H1 (cell line): ENCODE results near the gene CD69. TPM values are rescaled to one million over a fixed set of nuclear protein-coding genes. Genes with fewer than 3 reads are reported as not detected.

ENCODE experiments used
- CTCF ChIA-PET: fragments of 300-600 bp; sonication (Branson Sonifier 250); formaldehyde crosslinking; loops from one replicate; lab custom pipeline; 2021; ENCODE audit not compliant: partially characterized antibody; lab: Charles Lee
- POLR2A ChIA-PET: fragments of 300-600 bp; sonication (Branson Sonifier 250); formaldehyde crosslinking; loops from one replicate; lab custom pipeline; 2021; ENCODE audit warnings: inconsistent platforms; ENCODE audit not compliant: partially characterized antibody; lab: Charles Lee
- DNase-seq, 2 experiments: peaks; one replicate each; pipeline versions ENCODE4 v3.0.0 to v3.0.0-alpha.2; 2010 to 2022; ENCODE audit warnings: low spot score in 2 of 2, low read depth in 1 of 2, mixed read lengths in 1 of 2
- FAIRE-seq: peaks from 2 replicates; lab custom pipeline; 2011; peaks lifted over from hg19 to GRCh38; lab: Jason Lieb, UNC
- H2AFZ ChIP-seq: 2 replicates; pipeline ENCODE4 v1.8.1; 2012; ENCODE audit warnings: low read length, inconsistent platforms
- H2AK5ac ChIP-seq: 2 replicates; pipeline ENCODE4 v1.6.1; 2013; ENCODE audit warnings: low read depth, low read length
- H2BK120ac ChIP-seq: replicated peaks from 2 replicates; pipeline ENCODE3; 2013; ENCODE audit warnings: low read depth, low read length, inconsistent platforms
- H2BK12ac ChIP-seq: 2 replicates; pipeline ENCODE4 v1.6.1; 2013; ENCODE audit warnings: low read depth, low read length
- H2BK15ac ChIP-seq: 2 replicates; pipeline ENCODE4 v1.6.1; 2013; ENCODE audit warnings: low read length
- H2BK20ac ChIP-seq: 2 replicates; pipeline ENCODE4 v1.6.1; 2013; ENCODE audit warnings: low read length
- H2BK5ac ChIP-seq: 2 replicates; pipeline ENCODE4 v1.6.1; 2013; ENCODE audit warnings: low read depth, low read length
- H3K14ac ChIP-seq: 2 replicates; pipeline ENCODE4 v1.6.1; 2013; ENCODE audit warnings: inconsistent platforms; ENCODE audit not compliant: insufficient read length
- H3K18ac ChIP-seq: 2 replicates; pipeline ENCODE4 v1.6.1; 2013; ENCODE audit warnings: low read length; ENCODE audit errors: extremely low read depth
- H3K23ac ChIP-seq: 2 replicates; pipeline ENCODE4 v1.6.1; 2013; ENCODE audit warnings: inconsistent platforms; ENCODE audit not compliant: insufficient read length
- H3K23me2 ChIP-seq: 2 replicates; pipeline ENCODE4 v1.6.1; 2013; ENCODE audit warnings: low read depth, low read length
- H3K27ac ChIP-seq: 2 replicates; pipeline ENCODE4 v1.6.1; 2011; ENCODE audit warnings: low read depth, low read length, inconsistent platforms
- H3K27me3 ChIP-seq, 4 experiments: replicated peaks in 1 of 4; 1 replicate in 1 of 4; 2 replicates in 3 of 4; pipeline versions ENCODE4 v1.6.1 to v1.8.1; 2011 to 2013; ENCODE audit warnings: low read length in 3 of 4, mild to moderate bottlenecking in 3 of 4, inconsistent platforms in 2 of 4, mixed read lengths in 2 of 4, moderate library complexity in 1 of 4; ENCODE audit not compliant: control insufficient read depth in 3 of 4, insufficient read depth in 3 of 4; ENCODE audit errors: extremely low read depth in 1 of 4
- H3K36me3 ChIP-seq, 4 experiments: 2 replicates each; pipeline versions ENCODE4 v1.6.1 to v1.8.1; 2011 to 2013; ENCODE audit warnings: mild to moderate bottlenecking in 4 of 4, low read length in 3 of 4, moderate library complexity in 2 of 4, control low read depth in 1 of 4, inconsistent platforms in 1 of 4; ENCODE audit not compliant: insufficient read depth in 4 of 4, control insufficient read depth in 2 of 4
- H3K4ac ChIP-seq: replicated peaks from 2 replicates; pipeline ENCODE3; 2013; ENCODE audit warnings: low read length, low read depth, mixed read lengths, inconsistent platforms; ENCODE audit not compliant: insufficient read length
- H3K4me1 ChIP-seq, 4 experiments: replicated peaks in 1 of 4; 1 replicate in 1 of 4; 2 replicates in 3 of 4; pipeline versions ENCODE4 v1.6.1 to v1.8.1; 2011 to 2013; ENCODE audit warnings: low read length in 3 of 4, inconsistent platforms in 2 of 4, mixed read lengths in 1 of 4; ENCODE audit not compliant: insufficient read depth in 4 of 4, control insufficient read depth in 3 of 4
- H3K4me2 ChIP-seq, 2 experiments: 2 replicates each; pipeline versions ENCODE4 v1.6.1 to v1.8.1; 2011 to 2013; ENCODE audit warnings: low read depth in 2 of 2, low read length in 2 of 2, control low read depth in 1 of 2, inconsistent platforms in 1 of 2, mild to moderate bottlenecking in 1 of 2; ENCODE audit not compliant: insufficient read depth in 1 of 2
- H3K4me3 ChIP-seq, 4 experiments: fragments of 200-600, 300-600 bp in 1 of 4; sonication (generic), shearing (Covaris generic), sonication (Bioruptor Twin) in 1 of 4; 2 replicates each; pipeline versions ENCODE4 v1.5.1 to v1.8.1; 2011 to 2016; ENCODE audit warnings: low read length in 4 of 4, low read depth in 3 of 4, control low read depth in 2 of 4, inconsistent platforms in 2 of 4, mild to moderate bottlenecking in 2 of 4, mixed read lengths in 1 of 4, moderate library complexity in 1 of 4; ENCODE audit not compliant: insufficient read depth in 2 of 4; ENCODE audit errors: extremely low read depth in 1 of 4
- H3K56ac ChIP-seq: replicated peaks from 2 replicates; pipeline ENCODE3; 2013; ENCODE audit warnings: low read depth, mild to moderate bottlenecking, mixed read lengths, low read length, inconsistent platforms; ENCODE audit not compliant: insufficient read length
- H3K79me1 ChIP-seq: 2 replicates; pipeline ENCODE4 v1.6.1; 2013; ENCODE audit warnings: low read depth, low read length, control low read depth
- H3K79me2 ChIP-seq, 2 experiments: 2 replicates each; pipeline versions ENCODE4 v1.6.1 to v1.8.1; 2012 to 2013; ENCODE audit warnings: low read length in 2 of 2, mild to moderate bottlenecking in 2 of 2, inconsistent platforms in 1 of 2; ENCODE audit not compliant: insufficient read depth in 2 of 2, control insufficient read depth in 1 of 2
- H3K9ac ChIP-seq, 4 experiments: replicated peaks in 1 of 4; 1 replicate in 1 of 4; 2 replicates in 3 of 4; pipeline versions ENCODE4 v1.6.1 to v1.8.1; 2011 to 2013; ENCODE audit warnings: low read depth in 3 of 4, low read length in 3 of 4, control low read depth in 2 of 4, mild to moderate bottlenecking in 2 of 4, moderate library complexity in 2 of 4, inconsistent platforms in 1 of 4; ENCODE audit errors: extremely low read depth in 1 of 4
- H3K9me3 ChIP-seq, 2 experiments: 2 replicates each; pipeline versions ENCODE4 v1.6.1 to v1.8.1; 2012 to 2013; ENCODE audit warnings: mild to moderate bottlenecking in 2 of 2, moderate library complexity in 2 of 2, control low read depth in 1 of 2, inconsistent platforms in 1 of 2, low read depth in 1 of 2, low read length in 1 of 2, mixed read lengths in 1 of 2; ENCODE audit not compliant: insufficient read depth in 2 of 2
- H4K20me1 ChIP-seq, 2 experiments: replicated peaks in 1 of 2; 2 replicates each; pipeline versions ENCODE3 to v1.8.1; 2011 to 2013; ENCODE audit warnings: inconsistent platforms in 2 of 2, low read length in 2 of 2, mild to moderate bottlenecking in 1 of 2; ENCODE audit not compliant: insufficient read depth in 2 of 2, control insufficient read depth in 1 of 2
- H4K5ac ChIP-seq: 2 replicates; pipeline ENCODE4 v1.6.1; 2013; ENCODE audit warnings: low read length, low read depth, mixed read lengths, inconsistent platforms; ENCODE audit not compliant: insufficient read length
- H4K8ac ChIP-seq: 2 replicates; pipeline ENCODE4 v1.8.0; 2013; ENCODE audit warnings: mild to moderate bottlenecking, moderate library complexity, low read length, inconsistent platforms; ENCODE audit not compliant: insufficient read depth; ENCODE audit errors: extremely low read depth
- H4K91ac ChIP-seq: replicated peaks from 2 replicates; pipeline ENCODE3; 2013; ENCODE audit warnings: low read length, mixed read lengths, inconsistent platforms; ENCODE audit not compliant: insufficient read length
- BRCA1 ChIP-seq: IDR thresholded peaks from 2 replicates; pipeline ENCODE4 v1.6.1; 2012; ENCODE audit warnings: low read depth, low read length, improper control_type of control experiment
- FOSL1 ChIP-seq: IDR thresholded peaks from 2 replicates; pipeline ENCODE4 v1.6.1; 2011; ENCODE audit warnings: mild to moderate bottlenecking, low read depth, low read length, moderate library complexity; ENCODE audit not compliant: insufficient read depth
- NANOG ChIP-seq: IDR thresholded peaks from 2 replicates; pipeline ENCODE4 v1.6.1; 2011; ENCODE audit warnings: low read length, low read depth, mild to moderate bottlenecking, inconsistent platforms; ENCODE audit not compliant: insufficient read depth, poor library complexity, severe bottlenecking
- RNF2 ChIP-seq: fragments of 200-900, 300-1000 bp; sonication (generic); IDR thresholded peaks from 2 replicates; pipeline ENCODE4 v1.7.1; 2016; ENCODE audit warnings: borderline replicate concordance, low read depth, mild to moderate bottlenecking, antibody characterized with exemption, low read length; ENCODE audit not compliant: poor library complexity, severe bottlenecking; ENCODE audit errors: missing control alignments
- WGBS, 2 experiments: shearing (Covaris generic) in 1 of 2; methylation state at CpG; one replicate each; pipeline versions ENCODE4 v1.1.6 to v1.1.7; 2013 to 2015; ENCODE audit warnings: low lambda C conversion rate in 2 of 2, mixed read lengths in 2 of 2, inconsistent platforms in 1 of 2, low coverage in 1 of 2, missing lambda C conversion rate in 1 of 2; ENCODE audit not compliant: insufficient replicate concordance in 2 of 2, insufficient coverage in 1 of 2, insufficient read length in 1 of 2; ENCODE audit errors: extremely low coverage in 1 of 2, missing lambda C conversion rate in 1 of 2; 5-methylcytosine and 5-hydroxymethylcytosine counted together
- polyA plus RNA-seq, 7 experiments: library from polyadenylated mRNA; depleted of rRNA in 3 of 7; stranded (reverse) in 5 of 7; unstranded in 2 of 7; fragments of >200 nt in 5 of 7; fragments of 200-250 nt in 2 of 7; gene quantifications; 1 replicate in 5 of 7; 2 replicates in 1 of 7; 4 replicates in 1 of 7; pipeline versions ENCODE4 v1.2.1 to v1.2.3, GENCODE V29; 2011 to 2013; ENCODE audit warnings: missing spikeins in 2 of 7, mixed read lengths in 2 of 7
- total RNA-seq: library from RNA; stranded (reverse); fragmentation: NEBNext Ultra II Directional; extraction: Animal tissue kit (Norgen Biotek cat#: 25700); gene quantifications from 2 replicates; pipeline ENCODE4 v1.2.1, GENCODE V29; 2021

Gene CD69
- total and polyA plus RNA-seq, 2 of the 8 experiments (the other 6 are each of a cell fraction or from before 2014, with no cell fraction given) = not detected

- Histone ChIP-seq H2BK5ac (no peak overlapping the region), H2AK5ac (no peak overlapping the region), H3K4me1 (no peaks in the 10 kb centered on the region; a peak in 1 of 7 replicates), H3K27ac (no peak overlapping the region), H4K20me1 (no peaks in the 10 kb centered on the region), H2BK12ac (no peak overlapping the region), H3K36me3 (no peaks in the 10 kb centered on the region), H3K9ac (no peak overlapping the region), H3K23me2 (no peaks in the 10 kb centered on the region), H3K18ac (no peak overlapping the region), H3K4me2 (no peak overlapping the region), H2BK120ac (no peak overlapping the region), H3K27me3 (no peaks in the 10 kb centered on the region), H2BK15ac (no peak overlapping the region), H4K5ac (no peak overlapping the region), H2BK20ac (no peak overlapping the region), H4K8ac (no peak overlapping the region), H2AFZ (no peak overlapping the region), H3K4ac (no peak overlapping the region), H3K56ac (no peak overlapping the region), H3K79me2 (no peaks in the 10 kb centered on the region), H3K23ac (no peak overlapping the region), H3K14ac (no peak overlapping the region), H3K79me1 (no peaks in the 10 kb centered on the region), H4K91ac (no peak overlapping the region), H3K4me3 (no peak overlapping the region), H3K9me3 (no peaks in the 10 kb centered on the region)
- no peak for TF ChIP-seq BRCA1
- TF ChIP-seq FOSL1 = no peak
- no peak for TF ChIP-seq RNF2
- no peak for TF ChIP-seq NANOG
- DNase-seq (no peak), FAIRE-seq (no peak)
- 90% methylated on average over 7 of the region's 7 CpGs; no CpG with 5 or more reads in 1 of the 2 experiments for WGBS, 2 experiments
- ChIA-PET CTCF (interaction anchor here (0.7 to 10.7 kb wide), 13 partner anchors 8 to 465 kb away, joined by 3 to 278 read pairs (median 5); partner anchors contain the start of gene CD69), POLR2A (no interaction called here)
These were observed 36.3 kb upstream of the CD69 start for GRCh38 chr12:9796971-9797370.
